ENCODE data around the gene CCDC154. TPM values are rescaled to one million over a fixed set of nuclear protein-coding genes. Genes with fewer than 3 reads are reported as not detected.

CCDC154 gene
- total and polyA plus RNA-seq, 2 experiments from 2014 or later = 0.31 TPM; not detected in 1

DNA sequence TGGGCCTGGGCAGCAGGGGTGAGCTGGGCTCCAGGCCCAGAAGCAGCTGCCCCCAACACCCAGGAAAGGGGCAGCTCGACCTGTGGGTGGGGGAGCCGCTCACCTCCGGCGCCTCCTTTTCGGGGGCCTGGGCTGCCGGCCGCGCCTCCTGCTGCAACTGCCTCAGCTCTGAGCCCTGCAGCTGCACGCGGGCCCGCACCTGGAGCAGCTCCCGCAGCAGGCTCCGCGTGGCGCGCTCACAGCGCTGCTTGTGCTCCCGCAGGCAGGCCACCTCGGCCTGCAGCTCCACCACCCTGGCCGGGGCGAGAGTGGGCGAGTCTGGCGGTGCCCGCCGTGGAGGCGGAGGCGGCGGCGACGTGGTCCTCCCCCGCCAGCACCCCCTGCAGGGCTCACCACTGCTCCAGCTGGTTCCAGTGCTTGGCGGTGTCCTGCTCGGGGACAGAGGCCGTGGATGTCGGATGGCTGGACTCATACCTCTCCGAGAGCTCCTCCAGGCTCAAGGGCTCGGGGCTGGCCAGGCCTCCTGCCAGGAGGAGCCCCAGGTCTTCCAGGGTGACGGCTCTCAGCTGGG is 868 bp downstream of the CCDC154 start (continued):
- TF ChIP-seq, protein P1, sequence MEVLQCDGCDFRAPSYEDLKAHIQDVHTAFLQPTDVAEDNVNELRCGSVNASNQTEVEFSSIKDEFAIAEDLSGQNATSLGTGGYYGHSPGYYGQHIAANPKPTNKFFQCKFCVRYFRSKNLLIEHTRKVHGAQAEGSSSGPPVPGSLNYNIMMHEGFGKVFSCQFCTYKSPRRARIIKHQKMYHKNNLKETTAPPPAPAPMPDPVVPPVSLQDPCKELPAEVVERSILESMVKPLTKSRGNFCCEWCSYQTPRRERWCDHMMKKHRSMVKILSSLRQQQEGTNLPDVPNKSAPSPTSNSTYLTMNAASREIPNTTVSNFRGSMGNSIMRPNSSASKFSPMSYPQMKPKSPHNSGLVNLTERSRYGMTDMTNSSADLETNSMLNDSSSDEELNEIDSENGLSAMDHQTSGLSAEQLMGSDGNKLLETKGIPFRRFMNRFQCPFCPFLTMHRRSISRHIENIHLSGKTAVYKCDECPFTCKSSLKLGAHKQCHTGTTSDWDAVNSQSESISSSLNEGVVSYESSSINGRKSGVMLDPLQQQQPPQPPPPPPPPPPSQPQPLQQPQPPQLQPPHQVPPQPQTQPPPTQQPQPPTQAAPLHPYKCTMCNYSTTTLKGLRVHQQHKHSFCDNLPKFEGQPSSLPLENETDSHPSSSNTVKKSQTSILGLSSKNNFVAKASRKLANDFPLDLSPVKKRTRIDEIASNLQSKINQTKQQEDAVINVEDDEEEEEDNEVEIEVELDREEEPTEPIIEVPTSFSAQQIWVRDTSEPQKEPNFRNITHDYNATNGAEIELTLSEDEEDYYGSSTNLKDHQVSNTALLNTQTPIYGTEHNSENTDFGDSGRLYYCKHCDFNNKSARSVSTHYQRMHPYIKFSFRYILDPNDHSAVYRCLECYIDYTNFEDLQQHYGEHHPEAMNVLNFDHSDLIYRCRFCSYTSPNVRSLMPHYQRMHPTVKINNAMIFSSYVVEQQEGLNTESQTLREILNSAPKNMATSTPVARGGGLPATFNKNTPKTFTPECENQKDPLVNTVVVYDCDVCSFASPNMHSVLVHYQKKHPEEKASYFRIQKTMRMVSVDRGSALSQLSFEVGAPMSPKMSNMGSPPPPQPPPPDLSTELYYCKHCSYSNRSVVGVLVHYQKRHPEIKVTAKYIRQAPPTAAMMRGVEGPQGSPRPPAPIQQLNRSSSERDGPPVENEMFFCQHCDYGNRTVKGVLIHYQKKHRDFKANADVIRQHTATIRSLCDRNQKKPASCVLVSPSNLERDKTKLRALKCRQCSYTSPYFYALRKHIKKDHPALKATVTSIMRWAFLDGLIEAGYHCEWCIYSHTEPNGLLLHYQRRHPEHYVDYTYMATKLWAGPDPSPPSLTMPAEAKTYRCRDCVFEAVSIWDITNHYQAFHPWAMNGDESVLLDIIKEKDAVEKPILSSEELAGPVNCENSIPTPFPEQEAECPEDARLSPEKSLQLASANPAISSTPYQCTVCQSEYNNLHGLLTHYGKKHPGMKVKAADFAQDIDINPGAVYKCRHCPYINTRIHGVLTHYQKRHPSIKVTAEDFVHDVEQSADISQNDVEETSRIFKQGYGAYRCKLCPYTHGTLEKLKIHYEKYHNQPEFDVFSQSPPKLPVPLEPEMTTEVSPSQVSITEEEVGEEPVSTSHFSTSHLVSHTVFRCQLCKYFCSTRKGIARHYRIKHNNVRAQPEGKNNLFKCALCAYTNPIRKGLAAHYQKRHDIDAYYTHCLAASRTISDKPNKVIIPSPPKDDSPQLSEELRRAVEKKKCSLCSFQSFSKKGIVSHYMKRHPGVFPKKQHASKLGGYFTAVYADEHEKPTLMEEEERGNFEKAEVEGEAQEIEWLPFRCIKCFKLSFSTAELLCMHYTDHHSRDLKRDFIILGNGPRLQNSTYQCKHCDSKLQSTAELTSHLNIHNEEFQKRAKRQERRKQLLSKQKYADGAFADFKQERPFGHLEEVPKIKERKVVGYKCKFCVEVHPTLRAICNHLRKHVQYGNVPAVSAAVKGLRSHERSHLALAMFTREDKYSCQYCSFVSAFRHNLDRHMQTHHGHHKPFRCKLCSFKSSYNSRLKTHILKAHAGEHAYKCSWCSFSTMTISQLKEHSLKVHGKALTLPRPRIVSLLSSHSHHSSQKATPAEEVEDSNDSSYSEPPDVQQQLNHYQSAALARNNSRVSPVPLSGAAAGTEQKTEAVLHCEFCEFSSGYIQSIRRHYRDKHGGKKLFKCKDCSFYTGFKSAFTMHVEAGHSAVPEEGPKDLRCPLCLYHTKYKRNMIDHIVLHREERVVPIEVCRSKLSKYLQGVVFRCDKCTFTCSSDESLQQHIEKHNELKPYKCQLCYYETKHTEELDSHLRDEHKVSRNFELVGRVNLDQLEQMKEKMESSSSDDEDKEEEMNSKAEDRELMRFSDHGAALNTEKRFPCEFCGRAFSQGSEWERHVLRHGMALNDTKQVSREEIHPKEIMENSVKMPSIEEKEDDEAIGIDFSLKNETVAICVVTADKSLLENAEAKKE (CRISPR knock-in tag; IDR thresholded peaks at IDR 0.05) = no peak
- TF ChIP-seq, protein P2, sequence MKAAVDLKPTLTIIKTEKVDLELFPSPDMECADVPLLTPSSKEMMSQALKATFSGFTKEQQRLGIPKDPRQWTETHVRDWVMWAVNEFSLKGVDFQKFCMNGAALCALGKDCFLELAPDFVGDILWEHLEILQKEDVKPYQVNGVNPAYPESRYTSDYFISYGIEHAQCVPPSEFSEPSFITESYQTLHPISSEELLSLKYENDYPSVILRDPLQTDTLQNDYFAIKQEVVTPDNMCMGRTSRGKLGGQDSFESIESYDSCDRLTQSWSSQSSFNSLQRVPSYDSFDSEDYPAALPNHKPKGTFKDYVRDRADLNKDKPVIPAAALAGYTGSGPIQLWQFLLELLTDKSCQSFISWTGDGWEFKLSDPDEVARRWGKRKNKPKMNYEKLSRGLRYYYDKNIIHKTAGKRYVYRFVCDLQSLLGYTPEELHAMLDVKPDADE (IDR thresholded peaks at IDR 0.05) = no peak
- TF ChIP-seq EZH2 (IDR thresholded peaks at IDR 0.05; ENCODE audit: low read depth, unreplicated experiment) (no peak), EZH2phosphoT487 (IDR thresholded peaks at IDR 0.05; ENCODE audit: unreplicated experiment) (no peak)

DNA sequence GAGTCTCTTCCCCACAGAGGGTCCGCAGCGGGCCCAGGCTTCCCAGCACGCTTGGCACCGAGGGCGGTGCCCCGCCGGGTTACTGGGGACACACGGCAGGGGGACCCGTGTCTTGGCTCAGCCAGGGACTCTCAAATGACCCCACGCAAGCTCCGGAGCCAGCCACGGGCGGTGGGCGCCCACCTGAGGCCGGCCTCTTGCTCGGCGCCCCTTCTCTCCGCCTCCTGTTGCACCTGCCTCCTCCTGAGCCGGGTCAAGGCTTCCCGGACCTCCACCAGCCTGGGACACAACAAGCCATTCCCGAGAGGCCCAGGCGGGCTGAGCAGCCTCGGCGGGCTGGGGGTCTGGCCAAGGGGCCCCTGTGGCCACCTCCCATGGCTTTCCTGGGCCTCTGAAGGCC is 1.7 kb downstream of the CCDC154 start:
- no peak for ATAC-seq
- Mint-ChIP-seq H3K27ac (no peak overlapping the region), H3K36me3 (ENCODE audit: low read depth) (no peaks in the 10 kb centered on the region), H3K4me3 (no peak overlapping the region), H3K27me3 (ENCODE audit: insufficient read depth, low read depth, poor library complexity) (peaks cover 2% of the 10 kb centered on the region), H3K9me3 (no peaks in the 10 kb centered on the region), H3K4me1 (no peaks in the 10 kb centered on the region)
- H3K9me2 ChIP-seq (ENCODE audit: insufficient read depth) = no peaks in the 10 kb centered on the region
- no peak overlapping the region for H3K4me2 ChIP-seq
- no peaks in the 10 kb centered on the region for H3K36me3 ChIP-seq (ENCODE audit: insufficient read depth)
- no peak overlapping the region for H2AFZ ChIP-seq
- H3K79me2 ChIP-seq (replicated peaks; ENCODE audit: insufficient read depth) = no peaks in the 10 kb centered on the region
- H3K4me1 ChIP-seq (ENCODE audit: insufficient read depth) = no peaks in the 10 kb centered on the region
- no peak for DNase-seq (ENCODE audit: low spot score)
- no peak overlapping the region for H3K4me3 ChIP-seq
- H3F3A ChIP-seq (replicated peaks; ENCODE audit: low read depth) = no peaks in the 10 kb centered on the region
- no peak overlapping the region for H3K27ac ChIP-seq (ENCODE audit: low read depth)
- no peaks in the 10 kb centered on the region for H4K20me1 ChIP-seq (replicated peaks; ENCODE audit: insufficient read depth)
- TF ChIP-seq, protein P2 (IDR thresholded peaks at IDR 0.05) = no peak
- TF ChIP-seq STAT1 (IDR thresholded peaks at IDR 0.05; ENCODE audit: unreplicated experiment) (no peak), NANOG (IDR thresholded peaks at IDR 0.05; ENCODE audit: borderline replicate concordance) (no peak), EZH2 (IDR thresholded peaks at IDR 0.05; ENCODE audit: low read depth, unreplicated experiment) (no peak), POLR2AphosphoS5 (IDR thresholded peaks at IDR 0.05; ENCODE audit: low read depth) (no peak)
- H3K27me3 ChIP-seq (ENCODE audit: insufficient read depth) = no peaks in the 10 kb centered on the region

Data from GM23338 (cell line).